Endodermal cell (in vitro differentiated cells): Measurements from ENCODE around the gene OSBPL6. TPM values are rescaled to one million over a fixed set of nuclear protein-coding genes. Genes with fewer than 3 reads are reported as not detected.

Source experiments
- DNase-seq: peaks from one replicate; pipeline ENCODE4 v3.0.0-alpha.2; 2017
- H3K27ac ChIP-seq: 2 replicates; pipeline ENCODE4 v1.5.1; 2013; ENCODE audit warnings: mild to moderate bottlenecking, low read depth, low read length, moderate library complexity
- H3K27me3 ChIP-seq: 2 replicates; pipeline ENCODE4 v1.6.1; 2013; ENCODE audit warnings: mild to moderate bottlenecking, low read length, moderate library complexity; ENCODE audit not compliant: insufficient read depth, control insufficient read depth, poor library complexity, severe bottlenecking
- H3K36me3 ChIP-seq: 2 replicates; pipeline ENCODE4 v1.7.0; 2013; ENCODE audit warnings: mild to moderate bottlenecking, low read length, moderate library complexity; ENCODE audit not compliant: control insufficient read depth, insufficient read depth
- H3K4me1 ChIP-seq: one replicate; pipeline ENCODE4 v1.7.0; 2013; ENCODE audit warnings: low read length; ENCODE audit not compliant: control insufficient read depth, insufficient read depth
- H3K4me3 ChIP-seq: 2 replicates; pipeline ENCODE4 v1.5.1; 2013; ENCODE audit warnings: mild to moderate bottlenecking, low read length, moderate library complexity
- H3K9ac ChIP-seq: 2 replicates; pipeline ENCODE4 v1.6.1; 2013; ENCODE audit warnings: mild to moderate bottlenecking, low read length, moderate library complexity; ENCODE audit not compliant: poor library complexity, severe bottlenecking; ENCODE audit errors: extremely low read depth
- H3K9me3 ChIP-seq: 2 replicates; pipeline ENCODE4 v1.6.1; 2013; ENCODE audit warnings: mild to moderate bottlenecking, low read length, moderate library complexity; ENCODE audit not compliant: control insufficient read depth
- H3K27ac Mint-ChIP-seq: 2 replicates; pipeline ENCODE4 v1.8.0; 2020; ENCODE audit warnings: mixed read lengths
- H3K27me3 Mint-ChIP-seq: 2 replicates; pipeline ENCODE4 v1.8.0; 2021; ENCODE audit warnings: mild to moderate bottlenecking, mixed read lengths; ENCODE audit not compliant: insufficient read depth
- H3K36me3 Mint-ChIP-seq: 2 replicates; pipeline ENCODE4 v1.8.0; 2020; ENCODE audit warnings: low read depth, mixed read lengths
- H3K4me1 Mint-ChIP-seq: 2 replicates; pipeline ENCODE4 v1.8.0; 2020; ENCODE audit warnings: mixed read lengths
- H3K4me3 Mint-ChIP-seq: 2 replicates; pipeline ENCODE4 v1.8.0; 2020; ENCODE audit warnings: mild to moderate bottlenecking, moderate library complexity, mixed read lengths
- H3K9me3 Mint-ChIP-seq: 2 replicates; pipeline ENCODE4 v1.8.0; 2020; ENCODE audit warnings: mild to moderate bottlenecking, mixed read lengths
- WGBS, 2 experiments: methylation state at CpG; one replicate each; pipeline versions ENCODE4 v1.1.5 to v1.1.7; 2013; ENCODE audit warnings: missing lambda C conversion rate in 2 of 2, mixed read lengths in 1 of 2; ENCODE audit not compliant: insufficient coverage in 1 of 2, insufficient read length in 1 of 2; 5-methylcytosine and 5-hydroxymethylcytosine counted together
- total RNA-seq, 2 donors: library from RNA; stranded (reverse); fragmentation: NEBNext Ultra II Directional in 1 of 2; extraction: Animal tissue kit (Norgen Biotek cat#: 25700) in 1 of 2; gene quantifications; 2 replicates in 1 of 2; 3 replicates in 1 of 2; pipeline ENCODE4 v1.2.1, GENCODE V29; 2021
- TF ChIP-seq, protein P1 (sequence below): fragments of 200-600 bp; sonication (generic); conservative IDR thresholded peaks from 2 replicates; pipeline ENCODE4 v1.5.0; 2021; ENCODE audit warnings: antibody characterized with exemption, mild to moderate bottlenecking

Gene OSBPL6
- total RNA-seq, 2 donors from 2014 or later = 3.4 to 3.6 TPM

GRCh38 chr2:178211943-178212342 is 17.6 kb downstream of the OSBPL6 start:
- 20 to 48% methylated on average over 4 of the region's 4 CpGs for WGBS, 2 experiments
- H3K36me3 Mint-ChIP-seq = no peaks in the 10 kb centered on the region
- H3K27ac Mint-ChIP-seq = no peak overlapping the region
- no peak overlapping the region for H3K4me3 Mint-ChIP-seq
- no peaks in the 10 kb centered on the region for H3K9me3 ChIP-seq
- peak overlapping the region; percentile 44 for H3K27ac ChIP-seq
- peaks cover 13% of the 10 kb centered on the region for H3K4me1 Mint-ChIP-seq
- H3K4me1 ChIP-seq = no peaks in the 10 kb centered on the region
- TF ChIP-seq, protein P1, sequence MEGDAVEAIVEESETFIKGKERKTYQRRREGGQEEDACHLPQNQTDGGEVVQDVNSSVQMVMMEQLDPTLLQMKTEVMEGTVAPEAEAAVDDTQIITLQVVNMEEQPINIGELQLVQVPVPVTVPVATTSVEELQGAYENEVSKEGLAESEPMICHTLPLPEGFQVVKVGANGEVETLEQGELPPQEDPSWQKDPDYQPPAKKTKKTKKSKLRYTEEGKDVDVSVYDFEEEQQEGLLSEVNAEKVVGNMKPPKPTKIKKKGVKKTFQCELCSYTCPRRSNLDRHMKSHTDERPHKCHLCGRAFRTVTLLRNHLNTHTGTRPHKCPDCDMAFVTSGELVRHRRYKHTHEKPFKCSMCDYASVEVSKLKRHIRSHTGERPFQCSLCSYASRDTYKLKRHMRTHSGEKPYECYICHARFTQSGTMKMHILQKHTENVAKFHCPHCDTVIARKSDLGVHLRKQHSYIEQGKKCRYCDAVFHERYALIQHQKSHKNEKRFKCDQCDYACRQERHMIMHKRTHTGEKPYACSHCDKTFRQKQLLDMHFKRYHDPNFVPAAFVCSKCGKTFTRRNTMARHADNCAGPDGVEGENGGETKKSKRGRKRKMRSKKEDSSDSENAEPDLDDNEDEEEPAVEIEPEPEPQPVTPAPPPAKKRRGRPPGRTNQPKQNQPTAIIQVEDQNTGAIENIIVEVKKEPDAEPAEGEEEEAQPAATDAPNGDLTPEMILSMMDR = no peak
- H3K27me3 Mint-ChIP-seq = peaks cover 77% of the 10 kb centered on the region
- H3K27me3 ChIP-seq = peaks cover 50% of the 10 kb centered on the region
- H3K36me3 ChIP-seq = no peaks in the 10 kb centered on the region
- DNase-seq = peak; percentile 78
- H3K9me3 Mint-ChIP-seq = no peaks in the 10 kb centered on the region
- no peak overlapping the region for H3K9ac ChIP-seq
- no peak overlapping the region for H3K4me3 ChIP-seq

DNA sequence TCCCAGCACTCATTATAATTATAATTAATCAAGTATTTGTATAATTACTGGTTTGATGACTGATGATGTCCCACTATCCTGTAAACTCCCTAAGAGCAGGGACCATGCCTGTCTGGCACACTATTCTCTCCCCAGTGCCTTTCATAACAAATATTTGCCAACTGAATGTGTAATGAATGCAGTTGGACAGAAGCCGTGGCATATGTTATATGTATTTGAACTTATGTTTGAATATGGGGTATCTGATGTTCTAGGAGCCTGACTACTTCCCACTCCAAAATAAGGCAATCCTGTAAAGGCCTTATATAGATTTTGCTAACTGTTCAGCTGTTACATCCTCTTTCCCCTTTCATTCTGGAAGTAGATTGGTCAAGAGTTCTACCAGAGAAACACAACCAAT is 19.7 kb downstream of the OSBPL6 start:
- 100% methylated on average over 1 of the region's 1 CpG for WGBS, 2 experiments
- H3K4me1 Mint-ChIP-seq = peaks cover 13% of the 10 kb centered on the region
- Histone ChIP-seq H3K9ac (no peak overlapping the region), H3K4me3 (no peak overlapping the region), H3K27me3 (peaks cover 70% of the 10 kb centered on the region), H3K36me3 (no peaks in the 10 kb centered on the region), H3K9me3 (peaks cover 11% of the 10 kb centered on the region), H3K4me1 (no peaks in the 10 kb centered on the region), H3K27ac (no peak overlapping the region)
- H3K36me3 Mint-ChIP-seq = no peaks in the 10 kb centered on the region
- H3K27me3 Mint-ChIP-seq = peaks cover 94% of the 10 kb centered on the region
- no peak overlapping the region for H3K4me3 Mint-ChIP-seq
- no peak overlapping the region for H3K27ac Mint-ChIP-seq
- H3K9me3 Mint-ChIP-seq = no peaks in the 10 kb centered on the region
- DNase-seq = no peak
- TF ChIP-seq, protein P1 = no peak

DNA sequence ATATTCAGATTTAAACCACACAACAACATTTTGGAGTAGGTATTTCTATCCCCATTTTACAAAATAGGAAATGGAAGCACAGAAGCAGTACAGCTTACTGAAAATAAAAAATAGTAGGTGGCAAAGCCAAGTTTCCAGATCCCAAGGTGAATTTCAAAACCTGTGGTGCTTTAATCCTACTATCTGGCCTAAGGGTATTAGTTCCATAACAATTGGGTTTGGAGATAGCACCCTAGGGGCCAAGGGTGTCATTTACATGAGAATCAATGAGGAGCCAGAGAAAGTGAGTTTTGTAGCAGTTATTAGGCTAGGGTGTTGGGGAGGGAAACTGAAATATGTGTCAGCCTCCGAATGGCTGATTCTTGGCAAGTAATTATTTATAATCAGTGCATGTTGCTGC is 24.9 kb downstream of the OSBPL6 start:
- DNase-seq = no peak
- no peak overlapping the region for H3K27ac ChIP-seq
- Mint-ChIP-seq H3K4me1 (no peaks in the 10 kb centered on the region), H3K27ac (no peak overlapping the region), H3K9me3 (no peaks in the 10 kb centered on the region), H3K4me3 (no peak overlapping the region), H3K27me3 (peaks cover 95% of the 10 kb centered on the region), H3K36me3 (peaks cover 1% of the 10 kb centered on the region)
- no peaks in the 10 kb centered on the region for H3K36me3 ChIP-seq
- peaks cover 99% of the 10 kb centered on the region for H3K27me3 ChIP-seq
- TF ChIP-seq, protein P1 = no peak
- no peak overlapping the region for H3K9ac ChIP-seq
- no peaks in the 10 kb centered on the region for H3K4me1 ChIP-seq
- no peak overlapping the region for H3K4me3 ChIP-seq
- 45 to 62% methylated on average over 1 of the region's 1 CpG for WGBS, 2 experiments
- H3K9me3 ChIP-seq = peaks cover 12% of the 10 kb centered on the region
